Stimulated activated memory B cell treated with anti-CD40 and anti-IgM and Interleukin-4, amounts not matched to agents 10 μg/mL and 1 μg/mL and 100 μg/mL, for 72 hours (primary cell): Measurements from ENCODE around the gene AGBL4.
A peak's percentile ranks its signal among the peaks of the same experiment; 100 is the strongest.

Experiments
- ATAC-seq: fragments of 150-1000 bp; cut with Tn5 transposase; 2 replicates; pipeline ENCODE4 v1.10.0; 2021
- H3K27ac Mint-ChIP-seq: one replicate; pipeline ENCODE4 v1.8.0; 2022; ENCODE audit warnings: mild to moderate bottlenecking, mixed read lengths
- H3K27me3 Mint-ChIP-seq: one replicate; pipeline ENCODE4 v1.8.0; 2022; ENCODE audit warnings: mixed read lengths
- H3K36me3 Mint-ChIP-seq: one replicate; pipeline ENCODE4 v1.8.0; 2022; ENCODE audit warnings: mixed read lengths
- H3K4me1 Mint-ChIP-seq: one replicate; pipeline ENCODE4 v1.8.0; 2022; ENCODE audit warnings: mixed read lengths
- H3K4me3 Mint-ChIP-seq: one replicate; pipeline ENCODE4 v1.8.0; 2022; ENCODE audit warnings: mild to moderate bottlenecking, moderate library complexity, mixed read lengths
- H3K9me3 Mint-ChIP-seq: one replicate; pipeline ENCODE4 v1.8.0; 2022; ENCODE audit warnings: mixed read lengths

The AGBL4 gene

GRCh38 chr1:49408346-49408745 is 615.4 kb downstream of the AGBL4 start:
- no peaks in the 10 kb centered on the region for H3K4me1 Mint-ChIP-seq
- ATAC-seq, result no peak
- H3K4me3 Mint-ChIP-seq, result no peak overlapping the region
- no peak overlapping the region for H3K27ac Mint-ChIP-seq
- no peaks in the 10 kb centered on the region for H3K36me3 Mint-ChIP-seq
- no peaks in the 10 kb centered on the region for H3K9me3 Mint-ChIP-seq
- peaks cover 10% of the 10 kb centered on the region for H3K27me3 Mint-ChIP-seq

GRCh38 chr1:49397086-49397485 is 626.7 kb downstream of the AGBL4 start:
- H3K4me3 Mint-ChIP-seq, result no peak overlapping the region
- H3K27me3 Mint-ChIP-seq, result no peaks in the 10 kb centered on the region
- H3K36me3 Mint-ChIP-seq, result no peaks in the 10 kb centered on the region
- H3K9me3 Mint-ChIP-seq, result peaks cover 9% of the 10 kb centered on the region
- no peaks in the 10 kb centered on the region for H3K4me1 Mint-ChIP-seq
- H3K27ac Mint-ChIP-seq, result no peak overlapping the region
- no peak for ATAC-seq

DNA sequence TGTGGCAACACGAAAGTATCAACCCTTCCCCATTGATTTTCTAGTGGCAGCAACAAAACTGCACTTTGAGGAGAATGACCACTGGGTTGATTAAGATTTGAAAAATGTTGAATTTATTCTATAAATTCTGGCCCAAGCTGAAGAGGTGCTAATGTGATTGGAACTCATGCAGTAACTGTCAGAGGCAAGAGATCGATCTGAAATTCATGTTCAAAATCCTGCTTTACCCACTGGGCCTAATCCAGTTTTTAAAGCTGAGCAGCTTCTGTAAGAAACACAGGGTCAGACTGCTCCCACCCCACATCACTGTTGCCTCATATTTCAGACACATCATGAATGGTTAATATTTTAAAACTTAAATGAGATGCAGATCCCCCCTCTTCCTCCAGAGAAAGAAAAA is 629.6 kb downstream of the AGBL4 start:
- Mint-ChIP-seq H3K27ac (no peak overlapping the region), H3K9me3 (peaks cover 2% of the 10 kb centered on the region), H3K36me3 (no peaks in the 10 kb centered on the region), H3K4me3 (no peak overlapping the region), H3K27me3 (no peaks in the 10 kb centered on the region), H3K4me1 (no peaks in the 10 kb centered on the region)
- no peak for ATAC-seq

- no peak overlapping the region for H3K27ac Mint-ChIP-seq
- H3K4me3 Mint-ChIP-seq, result no peak overlapping the region
- no peaks in the 10 kb centered on the region for H3K27me3 Mint-ChIP-seq
- no peaks in the 10 kb centered on the region for H3K36me3 Mint-ChIP-seq
- no peaks in the 10 kb centered on the region for H3K4me1 Mint-ChIP-seq
- peaks cover 2% of the 10 kb centered on the region for H3K9me3 Mint-ChIP-seq
- ATAC-seq, result no peak
These were observed 634.1 kb downstream of the AGBL4 start for GRCh38 chr1:49389699-49390098.

DNA sequence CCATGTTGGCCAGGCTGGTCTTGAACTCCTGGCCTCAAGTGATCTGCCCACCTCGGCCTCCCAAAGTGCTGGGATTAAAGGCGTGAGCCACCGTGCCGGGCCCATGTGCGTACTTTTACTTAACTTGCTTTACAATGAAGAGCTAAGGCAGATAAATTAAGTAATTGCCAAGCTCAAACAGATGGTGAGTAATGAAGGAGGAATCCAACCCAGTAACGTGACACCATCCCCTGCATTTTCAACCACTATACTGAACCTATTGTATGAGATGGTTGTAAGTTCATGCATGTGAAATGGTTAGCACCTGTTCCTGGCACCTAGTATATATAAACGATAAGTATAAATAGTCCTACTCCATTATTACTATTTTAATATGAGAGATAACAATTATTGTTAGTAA is 659.1 kb downstream of the AGBL4 start:
- Mint-ChIP-seq H3K9me3 (no peaks in the 10 kb centered on the region), H3K4me1 (no peaks in the 10 kb centered on the region), H3K36me3 (no peaks in the 10 kb centered on the region), H3K4me3 (no peak overlapping the region), H3K27ac (no peak overlapping the region), H3K27me3 (no peaks in the 10 kb centered on the region)
- ATAC-seq, result no peak

- no peaks in the 10 kb centered on the region for H3K4me1 Mint-ChIP-seq
- H3K4me3 Mint-ChIP-seq, result no peak overlapping the region
- no peaks in the 10 kb centered on the region for H3K27me3 Mint-ChIP-seq
- H3K27ac Mint-ChIP-seq, result no peak overlapping the region
- no peaks in the 10 kb centered on the region for H3K36me3 Mint-ChIP-seq
- ATAC-seq, result no peak
- no peaks in the 10 kb centered on the region for H3K9me3 Mint-ChIP-seq
These were observed 660.1 kb downstream of the AGBL4 start for GRCh38 chr1:49363628-49364027.

GRCh38 chr1:49358036-49358435 is 665.7 kb downstream of the AGBL4 start:
- Mint-ChIP-seq H3K27me3 (no peaks in the 10 kb centered on the region), H3K27ac (no peak overlapping the region), H3K9me3 (no peaks in the 10 kb centered on the region), H3K36me3 (no peaks in the 10 kb centered on the region), H3K4me3 (no peak overlapping the region), H3K4me1 (no peaks in the 10 kb centered on the region)
- no peak for ATAC-seq

- Mint-ChIP-seq H3K4me3 (no peak overlapping the region), H3K36me3 (no peaks in the 10 kb centered on the region), H3K4me1 (no peaks in the 10 kb centered on the region), H3K27ac (no peak overlapping the region), H3K9me3 (no peaks in the 10 kb centered on the region), H3K27me3 (no peaks in the 10 kb centered on the region)
- ATAC-seq, result no peak
These were observed 667.2 kb downstream of the AGBL4 start for GRCh38 chr1:49356594-49356993.

GRCh38 chr1:49351768-49352167 is 672.0 kb downstream of the AGBL4 start:
- ATAC-seq, result no peak
- Mint-ChIP-seq H3K27me3 (no peaks in the 10 kb centered on the region), H3K36me3 (no peaks in the 10 kb centered on the region), H3K4me1 (no peaks in the 10 kb centered on the region), H3K4me3 (no peak overlapping the region), H3K27ac (no peak overlapping the region), H3K9me3 (no peaks in the 10 kb centered on the region)

DNA sequence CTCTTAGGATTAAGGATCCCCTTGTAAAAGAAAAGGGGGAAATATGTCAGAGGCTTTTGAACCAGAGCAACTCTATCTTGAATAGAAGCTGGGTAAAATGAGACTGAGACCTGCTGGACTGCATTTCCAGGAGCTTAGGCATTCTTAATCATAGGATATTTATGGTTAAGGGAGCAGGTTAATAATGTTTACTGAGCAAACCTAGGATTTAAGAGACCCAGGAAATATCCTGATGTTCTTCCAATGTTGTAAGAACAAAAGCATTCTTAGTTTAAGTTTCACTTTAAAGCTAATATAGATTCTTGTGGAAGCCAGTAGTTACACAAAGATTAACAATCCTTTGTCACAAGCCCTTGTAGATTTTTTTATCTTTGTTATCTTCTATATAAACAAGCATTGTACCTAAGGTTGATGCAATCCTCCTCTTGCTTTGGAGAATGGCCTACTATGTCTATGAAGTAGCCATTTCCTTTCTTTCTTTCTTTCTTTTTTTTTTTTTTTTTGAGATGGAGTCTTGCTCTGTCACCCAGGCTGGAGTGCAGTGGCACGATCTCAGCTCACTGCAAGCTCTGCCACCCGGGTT is 676.9 kb downstream of the AGBL4 start:
- H3K4me1 Mint-ChIP-seq, result no peaks in the 10 kb centered on the region
- H3K36me3 Mint-ChIP-seq, result no peaks in the 10 kb centered on the region
- H3K4me3 Mint-ChIP-seq, result no peak overlapping the region
- no peaks in the 10 kb centered on the region for H3K9me3 Mint-ChIP-seq
- no peaks in the 10 kb centered on the region for H3K27me3 Mint-ChIP-seq
- no peak for ATAC-seq
- no peak overlapping the region for H3K27ac Mint-ChIP-seq

DNA sequence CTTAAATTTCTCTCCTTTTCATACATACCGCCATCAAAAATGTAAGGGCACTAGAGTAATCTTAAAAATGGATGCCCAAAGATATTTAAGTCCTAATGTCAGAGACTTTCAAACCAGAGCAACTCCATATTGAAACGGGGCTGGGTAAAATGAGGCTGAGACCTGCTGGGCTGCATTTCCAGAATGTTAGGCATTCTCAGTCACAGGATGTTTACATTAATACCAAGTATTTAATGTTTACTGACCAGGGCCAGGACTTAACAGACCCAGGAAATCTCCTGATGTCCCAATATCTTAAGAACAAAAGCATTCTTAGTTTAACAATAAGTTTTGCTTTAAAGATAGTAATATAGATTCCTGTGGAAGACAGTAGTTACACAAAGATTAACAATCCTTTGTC is 683.2 kb downstream of the AGBL4 start:
- Mint-ChIP-seq H3K9me3 (no peaks in the 10 kb centered on the region), H3K36me3 (no peaks in the 10 kb centered on the region), H3K4me3 (no peak overlapping the region), H3K27ac (no peak overlapping the region), H3K4me1 (no peaks in the 10 kb centered on the region), H3K27me3 (no peaks in the 10 kb centered on the region)
- ATAC-seq, result no peak

- Mint-ChIP-seq H3K4me1 (no peaks in the 10 kb centered on the region), H3K27me3 (no peaks in the 10 kb centered on the region), H3K9me3 (no peaks in the 10 kb centered on the region), H3K36me3 (no peaks in the 10 kb centered on the region), H3K4me3 (no peak overlapping the region), H3K27ac (no peak overlapping the region)
- no peak for ATAC-seq
These were observed 684.7 kb downstream of the AGBL4 start for GRCh38 chr1:49339043-49339442.

GRCh38 chr1:49337251-49337650 is 686.5 kb downstream of the AGBL4 start:
- Mint-ChIP-seq H3K27ac (no peak overlapping the region), H3K36me3 (no peaks in the 10 kb centered on the region), H3K4me3 (no peak overlapping the region), H3K27me3 (no peaks in the 10 kb centered on the region), H3K9me3 (no peaks in the 10 kb centered on the region), H3K4me1 (no peaks in the 10 kb centered on the region)
- ATAC-seq, result no peak

DNA sequence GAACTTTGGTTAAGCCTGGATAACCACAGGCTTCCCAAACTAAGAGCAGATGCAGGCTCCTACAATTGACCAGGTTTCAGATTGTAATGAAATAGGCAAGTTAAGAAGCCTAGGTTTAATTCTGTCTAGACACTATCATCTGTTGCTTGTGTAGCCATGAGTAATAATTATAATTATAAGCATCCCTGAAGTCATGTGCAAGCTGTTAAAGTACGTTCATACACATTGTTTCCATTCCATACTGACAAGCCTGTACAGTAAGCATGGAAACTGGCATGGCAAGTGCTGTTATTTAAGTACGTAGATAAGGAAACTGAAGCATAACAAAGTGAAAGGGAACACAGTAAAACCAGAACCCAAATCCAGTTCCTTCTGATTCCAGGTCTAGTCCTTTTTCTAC is 689.8 kb downstream of the AGBL4 start:
- Mint-ChIP-seq H3K9me3 (no peaks in the 10 kb centered on the region), H3K4me3 (no peak overlapping the region), H3K4me1 (no peaks in the 10 kb centered on the region), H3K36me3 (no peaks in the 10 kb centered on the region), H3K27me3 (no peaks in the 10 kb centered on the region), H3K27ac (no peak overlapping the region)
- no peak for ATAC-seq

DNA sequence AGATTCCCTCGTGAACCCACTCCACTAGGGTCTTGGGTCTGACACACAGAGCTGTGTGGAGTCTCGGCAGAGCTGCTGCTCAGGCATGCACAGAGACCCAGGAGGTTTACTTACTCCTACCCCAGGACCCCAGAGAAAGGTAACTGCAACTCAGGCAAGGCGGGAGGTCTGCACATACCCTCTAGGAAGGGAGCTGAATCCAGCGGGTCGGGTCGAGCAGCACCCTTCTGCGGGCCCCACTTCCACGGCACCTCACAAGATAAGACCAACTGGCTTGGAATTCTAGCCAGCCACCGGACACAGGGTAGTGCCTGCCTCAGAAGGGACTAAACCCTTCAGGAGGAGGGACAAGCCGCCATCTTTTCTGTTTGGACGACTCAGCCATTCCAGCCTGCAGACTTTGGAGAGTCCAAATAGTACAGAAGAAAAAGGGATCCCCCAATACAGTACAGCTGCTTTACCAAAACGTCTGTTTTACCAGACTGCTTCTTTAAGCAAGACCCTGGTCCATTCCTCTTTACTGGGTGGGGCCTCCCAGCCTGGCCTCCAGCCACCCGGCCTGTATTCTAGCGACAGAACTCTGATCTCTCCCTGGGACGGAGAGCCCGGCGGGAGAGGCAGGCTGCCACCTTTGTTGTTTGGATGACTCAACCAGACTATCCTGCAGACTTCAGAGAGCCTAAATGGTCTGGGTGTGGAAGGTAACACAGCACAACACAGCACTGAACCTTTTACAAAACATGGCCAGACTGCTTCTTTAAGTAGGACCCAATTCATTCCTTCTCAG is 692.5 kb downstream of the AGBL4 start:
- peak; percentile 16 for ATAC-seq
- Mint-ChIP-seq H3K36me3 (no peaks in the 10 kb centered on the region), H3K4me1 (no peaks in the 10 kb centered on the region), H3K27ac (no peak overlapping the region), H3K9me3 (no peaks in the 10 kb centered on the region), H3K27me3 (no peaks in the 10 kb centered on the region), H3K4me3 (no peak overlapping the region)

DNA sequence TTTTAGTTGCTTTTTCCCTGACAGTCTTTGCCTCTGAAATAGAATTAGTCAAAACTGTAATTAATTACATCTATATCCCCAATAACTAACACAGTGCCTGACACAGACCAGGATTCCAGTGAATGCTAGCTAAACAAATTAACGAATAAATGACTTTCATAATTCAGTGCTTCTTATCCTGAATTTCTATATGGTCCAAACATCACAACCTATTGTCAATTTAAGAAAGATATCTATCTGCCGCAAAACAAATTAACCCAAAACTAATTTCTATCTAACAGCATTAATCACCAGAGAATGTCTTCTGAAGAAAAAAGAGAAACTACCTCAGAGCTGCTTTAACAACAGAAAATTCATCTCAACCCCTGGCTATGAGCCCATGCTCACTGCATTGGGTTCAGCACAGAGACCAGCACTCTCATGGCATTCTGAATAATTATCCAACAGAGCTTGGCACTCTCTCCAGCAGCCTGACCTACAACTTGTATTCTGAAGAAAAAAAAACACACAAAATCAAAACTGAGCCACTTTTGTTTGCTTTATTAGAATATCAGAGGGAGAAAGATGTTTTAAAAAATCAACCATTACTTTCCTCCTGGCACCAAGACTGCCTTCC is 699.7 kb downstream of the AGBL4 start:
- H3K4me3 Mint-ChIP-seq, result no peak overlapping the region
- H3K9me3 Mint-ChIP-seq, result no peaks in the 10 kb centered on the region
- H3K4me1 Mint-ChIP-seq, result no peaks in the 10 kb centered on the region
- H3K27me3 Mint-ChIP-seq, result no peaks in the 10 kb centered on the region
- ATAC-seq, result no peak
- no peaks in the 10 kb centered on the region for H3K36me3 Mint-ChIP-seq
- no peak overlapping the region for H3K27ac Mint-ChIP-seq
